HEK293 (cell line): ENCODE data around the gene SLC17A9.

Experiments
- CTCF ChIP-seq: fragments of 450-650 bp; formaldehyde crosslinking; IDR thresholded peaks from 2 replicates; pipeline ENCODE4 v1.5.1; 2016; ENCODE audit warnings: missing biosample characterization, missing genetic modification characterization
- ZNF121 ChIP-seq: fragments of 450-650 bp; formaldehyde crosslinking; IDR thresholded peaks from 2 replicates; pipeline ENCODE4 v1.5.1; 2016; ENCODE audit warnings: missing biosample characterization, missing genetic modification characterization
- ZNF214 ChIP-seq: fragments of 450-650 bp; formaldehyde crosslinking; IDR thresholded peaks from 2 replicates; pipeline ENCODE4 v1.5.1; 2017; ENCODE audit warnings: missing biosample characterization, mild to moderate bottlenecking, missing genetic modification characterization, borderline replicate concordance

GRCh38 chr20:63015662-63016361, 63.3 kb downstream of the SLC17A9 start:
- TF ChIP-seq CTCF (tag by site-specific recombination) (no peak), ZNF121 (tag by site-specific recombination) (no peak), ZNF214 (tag by site-specific recombination) (no peak)
